WTC11 (cell line): ENCODE results near the gene ZBP1.

Experiments
- AR ChIP-seq: fragments of 250-450 bp; sonication (Bioruptor Pico); IDR thresholded peaks from 2 replicates; pipeline ENCODE4 v1.9.0; 2021; ENCODE audit warnings: mild to moderate bottlenecking
- ATF1 ChIP-seq: sonication (generic); formaldehyde crosslinking; IDR thresholded peaks from 2 replicates; pipeline ENCODE4 v1.8.1; 2023; ENCODE audit warnings: mild to moderate bottlenecking, moderate library complexity, missing genetic modification reagents
- ATF3 ChIP-seq: sonication (generic); formaldehyde crosslinking; conservative IDR thresholded peaks from 2 replicates; pipeline ENCODE4 v1.8.1; 2022; ENCODE audit warnings: mild to moderate bottlenecking, missing genetic modification reagents
- CTCF ChIP-seq: fragments of 200-600 bp; IDR thresholded peaks from 2 replicates; pipeline ENCODE4 v1.8.0; 2022; ENCODE audit warnings: antibody characterized with exemption
- FOXK1 ChIP-seq: sonication (generic); formaldehyde crosslinking; IDR thresholded peaks from 2 replicates; pipeline ENCODE4 v1.8.0; 2022; ENCODE audit warnings: mild to moderate bottlenecking, moderate library complexity, missing genetic modification reagents
- HMGXB4 ChIP-seq: sonication (generic); formaldehyde crosslinking; IDR thresholded peaks from 2 replicates; pipeline ENCODE4 v1.8.1; 2023; ENCODE audit warnings: mild to moderate bottlenecking, moderate library complexity, missing genetic modification reagents
- IRF2 ChIP-seq: sonication (generic); formaldehyde crosslinking; IDR thresholded peaks from 2 replicates; pipeline ENCODE4 v1.8.0; 2022; ENCODE audit warnings: low read depth, missing genetic modification reagents, borderline replicate concordance
- MLX ChIP-seq: sonication (generic); formaldehyde crosslinking; IDR thresholded peaks from 2 replicates; pipeline ENCODE4 v1.8.1; 2023; ENCODE audit warnings: mild to moderate bottlenecking, missing genetic modification reagents, moderate library complexity
- NFYB ChIP-seq: sonication (generic); formaldehyde crosslinking; conservative IDR thresholded peaks from 2 replicates; pipeline ENCODE4 v1.8.0; 2022; ENCODE audit warnings: low read depth, missing genetic modification reagents
- TEAD1 ChIP-seq: sonication (generic); formaldehyde crosslinking; IDR thresholded peaks from 2 replicates; pipeline ENCODE4 v1.8.0; 2022; ENCODE audit warnings: mild to moderate bottlenecking, missing genetic modification reagents
- USF1 ChIP-seq: sonication (generic); formaldehyde crosslinking; IDR thresholded peaks from 2 replicates; pipeline ENCODE4 v1.8.0; 2022; ENCODE audit warnings: mild to moderate bottlenecking, missing genetic modification reagents
- ZBTB43 ChIP-seq: sonication (generic); formaldehyde crosslinking; IDR thresholded peaks from 2 replicates; pipeline ENCODE4 v1.8.1; 2023; ENCODE audit warnings: mild to moderate bottlenecking, missing genetic modification reagents
- ZNF121 ChIP-seq: sonication (generic); formaldehyde crosslinking; IDR thresholded peaks from 2 replicates; pipeline ENCODE4 v1.8.0; 2023; ENCODE audit warnings: missing genetic modification reagents

- TF ChIP-seq HMGXB4 (CRISPR knock-in tag), result no peak
- TF ChIP-seq IRF2 (CRISPR knock-in tag), result no peak
- TF ChIP-seq TEAD1 (CRISPR knock-in tag), result no peak
- no peak for TF ChIP-seq CTCF
- no peak for TF ChIP-seq AR (CRISPR knock-in tag)
- no peak for TF ChIP-seq FOXK1 (CRISPR knock-in tag)
- no peak for TF ChIP-seq NFYB (CRISPR knock-in tag)
- no peak for TF ChIP-seq ATF3
- no peak for TF ChIP-seq USF1 (CRISPR knock-in tag)
- no peak for TF ChIP-seq ZNF121 (CRISPR knock-in tag)
- no peak for TF ChIP-seq ZBTB43 (CRISPR knock-in tag)
- TF ChIP-seq MLX (CRISPR knock-in tag), result no peak
- TF ChIP-seq ATF1 (CRISPR knock-in tag), result no peak
Measured at GRCh38 chr20:57561356-57562279, 58.6 kb downstream of the ZBP1 start.
